ENCODE measurements around the gene TLCD3A.
"Not testable (repeated sequence)": the region's sequence is repeated elsewhere in the genome, so short reads cannot be mapped to it uniquely, and the experiment has no call there.

Gene TLCD3A

GRCh38 chr17:788551-788950 lies 56.2 kb downstream of the TLCD3A start:
- Histone ChIP-seq H3K4me1 (ENCODE audit: insufficient read depth, low read length, poor library complexity, severe bottlenecking) (peaks cover 14% of the 10 kb centered on the region), H2AFZ (ENCODE audit: low read length) (no peak overlapping the region), H3K9ac (ENCODE audit: low read depth, low read length, poor library complexity, severe bottlenecking) (no peak overlapping the region), H3K9me3 (ENCODE audit: insufficient read depth, low read depth, low read length) (no peaks in the 10 kb centered on the region), H4K20me1 (ENCODE audit: insufficient read depth, low read length, poor library complexity, severe bottlenecking) (peaks cover 3% of the 10 kb centered on the region), H3F3A (ENCODE audit: low read depth) (no peaks in the 10 kb centered on the region), H3K4me3 (ENCODE audit: low read length, poor library complexity, severe bottlenecking) (no peak overlapping the region), H3K36me3 (ENCODE audit: insufficient read depth, low read length) (peaks cover 16% of the 10 kb centered on the region; the same call in 1 of the 2 replicates), H3K79me2 (ENCODE audit: insufficient read depth, low read length) (peaks cover 16% of the 10 kb centered on the region), H3K9me2 (replicated peaks; ENCODE audit: low read depth, low read length) (no peaks in the 10 kb centered on the region), H3K27me3 (ENCODE audit: insufficient read depth, low read length, poor library complexity, severe bottlenecking) (no peaks in the 10 kb centered on the region), H3K4me2 (ENCODE audit: low read depth, low read length, poor library complexity, severe bottlenecking) (no peak overlapping the region)
- TF ChIP-seq CTCF (conservative IDR thresholded peaks at IDR 0.05; ENCODE audit: low read length) (no peak), EZH2phosphoT487 (IDR thresholded peaks at IDR 0.05; ENCODE audit: borderline replicate concordance) (no peak)

GRCh38 chr17:789160-789840 lies 56.9 kb downstream of the TLCD3A start:
- TF ChIP-seq CTCF (conservative IDR thresholded peaks at IDR 0.05; ENCODE audit: low read length) (no peak), EZH2phosphoT487 (IDR thresholded peaks at IDR 0.05; ENCODE audit: borderline replicate concordance) (no peak)
- Histone ChIP-seq H3K9me3 (ENCODE audit: insufficient read depth, low read depth, low read length) (no peaks in the 10 kb centered on the region), H3K9ac (ENCODE audit: low read depth, low read length, poor library complexity, severe bottlenecking) (no peak overlapping the region), H3K4me1 (ENCODE audit: insufficient read depth, low read length, poor library complexity, severe bottlenecking) (peaks cover 6% of the 10 kb centered on the region), H3K4me3 (ENCODE audit: low read length, poor library complexity, severe bottlenecking) (no peak overlapping the region), H3K9me2 (replicated peaks; ENCODE audit: low read depth, low read length) (no peaks in the 10 kb centered on the region), H3K36me3 (ENCODE audit: insufficient read depth, low read length) (peaks cover 16% of the 10 kb centered on the region; the same call in 1 of the 2 replicates), H3F3A (ENCODE audit: low read depth) (no peaks in the 10 kb centered on the region), H3K4me2 (ENCODE audit: low read depth, low read length, poor library complexity, severe bottlenecking) (no peak overlapping the region), H4K20me1 (ENCODE audit: insufficient read depth, low read length, poor library complexity, severe bottlenecking) (no peaks in the 10 kb centered on the region), H2AFZ (ENCODE audit: low read length) (no peak overlapping the region), H3K27me3 (ENCODE audit: insufficient read depth, low read length, poor library complexity, severe bottlenecking) (no peaks in the 10 kb centered on the region), H3K79me2 (ENCODE audit: insufficient read depth, low read length) (peaks cover 9% of the 10 kb centered on the region)

- H4K20me1 ChIP-seq (ENCODE audit: insufficient read depth, low read length, poor library complexity, severe bottlenecking); H3K4me2 ChIP-seq (ENCODE audit: low read depth, low read length, poor library complexity, severe bottlenecking); H3K9me2 ChIP-seq (replicated peaks; ENCODE audit: low read depth, low read length); H3K27me3 ChIP-seq (ENCODE audit: insufficient read depth, low read length, poor library complexity, severe bottlenecking); H3K4me1 ChIP-seq (ENCODE audit: insufficient read depth, low read length, poor library complexity, severe bottlenecking); H3F3A ChIP-seq (ENCODE audit: low read depth); H3K9me3 ChIP-seq (ENCODE audit: insufficient read depth, low read depth, low read length); H3K9ac ChIP-seq (ENCODE audit: low read depth, low read length, poor library complexity, severe bottlenecking); H2AFZ ChIP-seq (ENCODE audit: low read length); H3K4me3 ChIP-seq (ENCODE audit: low read length, poor library complexity, severe bottlenecking); H3K79me2 ChIP-seq (ENCODE audit: insufficient read depth, low read length): not testable (repeated sequence)
- peaks cover 16% of the 10 kb centered on the region; the same call in 1 of the 2 replicates for H3K36me3 ChIP-seq (ENCODE audit: insufficient read depth, low read length)
These were observed 57.8 kb downstream of the TLCD3A start for GRCh38 chr17:789931-790873.

- H3K9ac ChIP-seq (ENCODE audit: low read depth, low read length, poor library complexity, severe bottlenecking); H3K4me2 ChIP-seq (ENCODE audit: low read depth, low read length, poor library complexity, severe bottlenecking); H3K27me3 ChIP-seq (ENCODE audit: insufficient read depth, low read length, poor library complexity, severe bottlenecking); H3K9me3 ChIP-seq (ENCODE audit: insufficient read depth, low read depth, low read length); H3K4me3 ChIP-seq (ENCODE audit: low read length, poor library complexity, severe bottlenecking); H3K79me2 ChIP-seq (ENCODE audit: insufficient read depth, low read length); H3F3A ChIP-seq (ENCODE audit: low read depth); H3K4me1 ChIP-seq (ENCODE audit: insufficient read depth, low read length, poor library complexity, severe bottlenecking); H2AFZ ChIP-seq (ENCODE audit: low read length); H4K20me1 ChIP-seq (ENCODE audit: insufficient read depth, low read length, poor library complexity, severe bottlenecking); H3K9me2 ChIP-seq (replicated peaks; ENCODE audit: low read depth, low read length): not testable (repeated sequence)
- peaks cover 16% of the 10 kb centered on the region; the same call in 1 of the 2 replicates for H3K36me3 ChIP-seq (ENCODE audit: insufficient read depth, low read length)
These were observed 58.5 kb downstream of the TLCD3A start for GRCh38 chr17:790874-791247.

All from Loucy (cell line).